ENCODE measurements around the gene TTC12.

The TTC12 gene

GRCh38 chr11:113272927-113273615, 41.3 kb upstream of the TTC12 start:
- FAIRE-seq (no peak), DNase-seq (ENCODE audit: insufficient read length, low spot score) (no peak)
- TF ChIP-seq TAF1 (IDR thresholded peaks at IDR 0.05; ENCODE audit: low read depth, low read length) (no peak), SPI1 (IDR thresholded peaks at IDR 0.05; ENCODE audit: low read depth, low read length) (no peak), POU2F2 (IDR thresholded peaks at IDR 0.05; ENCODE audit: low read depth, low read length) (no peak), PAX5 (IDR thresholded peaks at IDR 0.05; ENCODE audit: insufficient read depth, low read length, severe bottlenecking) (no peak), POLR2A (IDR thresholded peaks at IDR 0.05; ENCODE audit: low read depth, low read length) (no peak), POLR2AphosphoS5 (IDR thresholded peaks at IDR 0.05; ENCODE audit: low read depth, low read length) (no peak)

DNA sequence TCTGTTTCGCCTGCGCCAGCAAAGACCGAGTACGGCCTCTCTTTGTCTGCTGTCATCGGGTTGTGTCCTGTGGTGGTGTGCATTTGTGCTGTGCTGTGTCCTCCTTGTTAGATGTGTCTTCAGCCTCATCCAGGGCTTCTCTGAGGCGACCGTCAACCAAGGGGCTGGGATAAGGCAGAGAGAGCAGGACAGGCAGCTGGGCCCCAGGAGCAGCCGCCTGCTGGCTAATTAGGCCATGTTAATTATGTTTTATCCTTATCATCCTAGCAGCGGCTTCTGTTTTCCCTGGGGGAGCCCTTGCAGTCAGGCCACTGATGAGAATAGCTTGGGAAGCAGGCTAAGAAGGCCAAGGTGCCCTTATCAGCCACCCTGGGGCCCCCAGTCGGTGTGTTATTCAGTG, 40.7 kb upstream of the TTC12 start:
- FAIRE-seq (no peak), DNase-seq (ENCODE audit: insufficient read length, low spot score) (no peak)
- TF ChIP-seq POLR2A (IDR thresholded peaks at IDR 0.05; ENCODE audit: low read depth, low read length) (no peak), POLR2AphosphoS5 (IDR thresholded peaks at IDR 0.05; ENCODE audit: low read depth, low read length) (no peak), PAX5 (IDR thresholded peaks at IDR 0.05; ENCODE audit: insufficient read depth, low read length, severe bottlenecking) (no peak), TAF1 (IDR thresholded peaks at IDR 0.05; ENCODE audit: low read depth, low read length) (no peak), SPI1 (IDR thresholded peaks at IDR 0.05; ENCODE audit: low read depth, low read length) (no peak), POU2F2 (IDR thresholded peaks at IDR 0.05; ENCODE audit: low read depth, low read length) (no peak)

DNA sequence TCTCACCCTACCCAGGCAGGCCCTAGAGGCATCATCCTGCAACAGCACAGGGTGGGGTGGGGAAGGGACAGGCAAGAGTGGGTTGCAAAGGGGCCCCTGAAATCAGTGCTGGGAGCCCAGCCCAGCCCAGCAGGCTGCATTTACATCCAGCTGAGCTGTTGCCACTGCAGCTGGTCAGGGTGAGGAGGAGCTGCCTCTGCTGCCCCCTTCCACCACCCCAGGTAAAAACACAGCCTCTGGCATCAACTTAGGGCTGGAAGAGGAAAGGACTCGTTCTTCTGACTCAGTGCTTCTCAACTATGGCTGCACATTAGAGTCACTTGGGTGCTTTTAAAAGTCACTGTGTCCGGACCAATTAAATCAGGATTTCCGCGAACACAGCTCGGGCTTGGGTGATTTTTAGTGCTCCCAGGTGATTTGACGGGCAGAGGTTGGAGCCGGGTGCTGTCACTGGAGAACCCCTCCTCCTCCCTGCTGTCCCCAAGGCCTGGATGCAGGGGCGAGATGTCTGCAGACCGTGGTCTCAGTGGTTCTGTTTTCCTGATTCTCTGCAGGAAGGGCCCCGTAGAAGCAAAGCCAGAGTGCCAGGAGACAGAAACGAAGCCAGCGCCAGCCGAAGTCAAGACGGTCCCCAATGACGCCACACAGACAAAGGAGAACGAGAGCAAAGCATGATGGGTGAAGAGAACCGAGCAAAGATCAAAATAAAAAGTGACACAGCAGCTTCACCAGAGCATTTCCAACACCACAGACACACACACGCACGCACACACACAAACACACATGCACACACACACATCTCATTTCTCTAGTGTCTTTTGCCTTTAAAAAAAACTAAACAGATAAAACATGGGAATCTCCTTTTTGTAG, 39.4 kb upstream of the TTC12 start:
- DNase-seq (ENCODE audit: insufficient read length, low spot score) (no peak), FAIRE-seq (no peak)
- TF ChIP-seq POLR2AphosphoS5 (IDR thresholded peaks at IDR 0.05; ENCODE audit: low read depth, low read length) (no peak), POLR2A (IDR thresholded peaks at IDR 0.05; ENCODE audit: low read depth, low read length) (no peak), PAX5 (IDR thresholded peaks at IDR 0.05; ENCODE audit: insufficient read depth, low read length, severe bottlenecking) (no peak), POU2F2 (IDR thresholded peaks at IDR 0.05; ENCODE audit: low read depth, low read length) (no peak), SPI1 (IDR thresholded peaks at IDR 0.05; ENCODE audit: low read depth, low read length) (no peak), TAF1 (IDR thresholded peaks at IDR 0.05; ENCODE audit: low read depth, low read length) (no peak)

DNA sequence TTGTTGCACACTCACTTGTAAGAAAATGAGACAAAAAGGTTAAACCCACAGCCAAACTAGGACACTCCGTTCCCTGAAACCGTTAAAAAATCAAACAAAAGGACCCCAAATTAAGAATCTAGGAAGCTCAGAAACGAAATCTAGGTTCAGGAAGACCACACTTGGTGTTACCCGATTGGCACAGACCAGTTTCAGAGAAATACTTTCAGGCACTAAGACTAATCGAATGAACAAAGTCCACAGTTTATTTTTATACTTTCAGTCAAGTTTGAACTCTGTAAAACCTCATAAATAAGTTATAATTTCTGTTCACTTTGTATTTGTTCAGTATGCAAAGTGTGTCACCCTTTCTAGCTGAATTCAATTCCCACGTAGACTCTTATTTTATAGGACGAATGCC, 38.8 kb upstream of the TTC12 start:
- TF ChIP-seq POU2F2 (IDR thresholded peaks at IDR 0.05; ENCODE audit: low read depth, low read length): no peak
- no peak for TF ChIP-seq TAF1 (IDR thresholded peaks at IDR 0.05; ENCODE audit: low read depth, low read length)
- no peak for TF ChIP-seq SPI1 (IDR thresholded peaks at IDR 0.05; ENCODE audit: low read depth, low read length)
- no peak for TF ChIP-seq PAX5 (IDR thresholded peaks at IDR 0.05; ENCODE audit: insufficient read depth, low read length, severe bottlenecking)
- TF ChIP-seq POLR2A (IDR thresholded peaks at IDR 0.05; ENCODE audit: low read depth, low read length): no peak
- no peak for TF ChIP-seq POLR2AphosphoS5 (IDR thresholded peaks at IDR 0.05; ENCODE audit: low read depth, low read length)

GRCh38 chr11:113276466-113276865, 37.9 kb upstream of the TTC12 start:
- DNase-seq (ENCODE audit: insufficient read length, low spot score) (no peak), FAIRE-seq (no peak)
- TF ChIP-seq POLR2A (IDR thresholded peaks at IDR 0.05; ENCODE audit: low read depth, low read length): no peak
- TF ChIP-seq PAX5 (IDR thresholded peaks at IDR 0.05; ENCODE audit: insufficient read depth, low read length, severe bottlenecking): no peak
- no peak for TF ChIP-seq TAF1 (IDR thresholded peaks at IDR 0.05; ENCODE audit: low read depth, low read length)

More for the DNA sequence above, 38.8 kb upstream of the TTC12 start:
- FAIRE-seq: no peak
- no peak for DNase-seq (ENCODE audit: insufficient read length, low spot score)

DNA sequence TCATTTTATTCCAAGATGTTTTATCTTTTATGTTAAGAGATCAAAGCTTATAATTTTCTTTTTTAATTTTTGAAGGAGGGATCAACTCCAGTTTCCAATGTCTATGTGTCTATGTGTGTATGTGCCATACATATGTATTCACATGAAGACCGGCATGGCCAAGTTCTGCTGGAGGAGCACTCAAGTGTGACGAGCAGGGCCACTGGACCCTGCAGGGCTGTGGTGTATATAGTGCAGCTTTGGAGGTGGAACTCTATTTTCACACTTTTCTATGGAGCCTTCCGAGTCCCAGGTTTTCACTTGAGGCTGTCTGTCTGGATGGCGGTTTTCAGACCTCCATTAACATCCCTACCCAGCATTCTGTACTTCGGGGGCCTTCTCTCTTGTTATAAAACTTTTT, 36.5 kb upstream of the TTC12 start:
- TF ChIP-seq SPI1 (IDR thresholded peaks at IDR 0.05; ENCODE audit: low read depth, low read length) (no peak), TAF1 (IDR thresholded peaks at IDR 0.05; ENCODE audit: low read depth, low read length) (no peak), POLR2A (IDR thresholded peaks at IDR 0.05; ENCODE audit: low read depth, low read length) (no peak), POU2F2 (IDR thresholded peaks at IDR 0.05; ENCODE audit: low read depth, low read length) (no peak), PAX5 (IDR thresholded peaks at IDR 0.05; ENCODE audit: insufficient read depth, low read length, severe bottlenecking) (no peak), POLR2AphosphoS5 (IDR thresholded peaks at IDR 0.05; ENCODE audit: low read depth, low read length) (no peak)
- DNase-seq (ENCODE audit: insufficient read length, low spot score) (no peak), FAIRE-seq (no peak)

- TF ChIP-seq SPI1 (IDR thresholded peaks at IDR 0.05; ENCODE audit: low read depth, low read length): no peak
- TF ChIP-seq POU2F2 (IDR thresholded peaks at IDR 0.05; ENCODE audit: low read depth, low read length): no peak
- no peak for TF ChIP-seq TAF1 (IDR thresholded peaks at IDR 0.05; ENCODE audit: low read depth, low read length)
- TF ChIP-seq POLR2AphosphoS5 (IDR thresholded peaks at IDR 0.05; ENCODE audit: low read depth, low read length): no peak
- no peak for TF ChIP-seq POLR2A (IDR thresholded peaks at IDR 0.05; ENCODE audit: low read depth, low read length)
- TF ChIP-seq PAX5 (IDR thresholded peaks at IDR 0.05; ENCODE audit: insufficient read depth, low read length, severe bottlenecking): no peak
- DNase-seq (ENCODE audit: insufficient read length, low spot score): no peak
- no peak for FAIRE-seq
Observed at GRCh38 chr11:113278481-113278880, 35.9 kb upstream of the TTC12 start.

DNA sequence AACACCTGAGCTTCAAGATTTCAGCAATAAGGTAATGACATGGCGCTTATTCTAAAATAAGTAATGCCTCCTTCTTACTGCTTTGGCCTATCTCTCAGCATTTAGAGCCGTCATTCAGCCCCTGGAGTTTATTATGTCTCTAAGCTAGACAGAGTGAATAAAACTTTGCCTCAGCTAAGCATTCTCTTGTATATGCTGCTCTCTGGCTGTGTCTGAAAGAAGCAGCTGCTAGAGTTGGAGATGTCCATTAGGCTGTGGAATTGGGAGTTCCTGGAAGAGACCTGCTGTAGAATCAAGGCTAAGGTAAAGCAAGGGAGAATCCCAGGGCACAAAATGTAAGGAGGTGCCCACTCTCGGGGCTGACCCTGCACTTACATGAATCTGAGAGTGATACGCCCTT, 35.5 kb upstream of the TTC12 start:
- TF ChIP-seq SPI1 (IDR thresholded peaks at IDR 0.05; ENCODE audit: low read depth, low read length): no peak
- no peak for TF ChIP-seq POU2F2 (IDR thresholded peaks at IDR 0.05; ENCODE audit: low read depth, low read length)
- TF ChIP-seq PAX5 (IDR thresholded peaks at IDR 0.05; ENCODE audit: insufficient read depth, low read length, severe bottlenecking): no peak
- TF ChIP-seq POLR2A (IDR thresholded peaks at IDR 0.05; ENCODE audit: low read depth, low read length): no peak
- no peak for TF ChIP-seq POLR2AphosphoS5 (IDR thresholded peaks at IDR 0.05; ENCODE audit: low read depth, low read length)
- no peak for TF ChIP-seq TAF1 (IDR thresholded peaks at IDR 0.05; ENCODE audit: low read depth, low read length)
- no peak for FAIRE-seq
- no peak for DNase-seq (ENCODE audit: insufficient read length, low spot score)

- no peak for TF ChIP-seq TAF1 (IDR thresholded peaks at IDR 0.05; ENCODE audit: low read depth, low read length)
- no peak for TF ChIP-seq SPI1 (IDR thresholded peaks at IDR 0.05; ENCODE audit: low read depth, low read length)
- TF ChIP-seq POLR2AphosphoS5 (IDR thresholded peaks at IDR 0.05; ENCODE audit: low read depth, low read length): no peak
- no peak for TF ChIP-seq PAX5 (IDR thresholded peaks at IDR 0.05; ENCODE audit: insufficient read depth, low read length, severe bottlenecking)
- no peak for TF ChIP-seq POLR2A (IDR thresholded peaks at IDR 0.05; ENCODE audit: low read depth, low read length)
- TF ChIP-seq POU2F2 (IDR thresholded peaks at IDR 0.05; ENCODE audit: low read depth, low read length): no peak
- no peak for DNase-seq (ENCODE audit: insufficient read length, low spot score)
- FAIRE-seq: peak; percentile 33
Observed at GRCh38 chr11:113279591-113279990, 34.8 kb upstream of the TTC12 start.

Measured in GM12891 (cell line).